Right lung (tissue), 5 donors: ENCODE results near the gene DCLK1. TPM values are rescaled to one million over a fixed set of nuclear protein-coding genes. Genes with fewer than 3 reads are reported as not detected.

Experiments
- DNase-seq, 2 donors: peaks; one replicate each; pipeline ENCODE4 v3.0.0-alpha.2; 2013
- polyA plus RNA-seq, 5 donors: library from polyadenylated mRNA; unstranded; fragments of 120-200 nt; gene quantifications; one replicate each; pipeline versions ENCODE4 v1.2.1 to v1.2.3, GENCODE V29; 2013; ENCODE audit warnings: inconsistent platforms in 1 of 5, low replicate concordance in 1 of 5; ENCODE audit not compliant: insufficient read length in 5 of 5, insufficient read depth in 1 of 5

The DCLK1 gene
- polyA plus RNA-seq, 5 donors: 10.0 to 13.2 (median 11.2) TPM

DNA sequence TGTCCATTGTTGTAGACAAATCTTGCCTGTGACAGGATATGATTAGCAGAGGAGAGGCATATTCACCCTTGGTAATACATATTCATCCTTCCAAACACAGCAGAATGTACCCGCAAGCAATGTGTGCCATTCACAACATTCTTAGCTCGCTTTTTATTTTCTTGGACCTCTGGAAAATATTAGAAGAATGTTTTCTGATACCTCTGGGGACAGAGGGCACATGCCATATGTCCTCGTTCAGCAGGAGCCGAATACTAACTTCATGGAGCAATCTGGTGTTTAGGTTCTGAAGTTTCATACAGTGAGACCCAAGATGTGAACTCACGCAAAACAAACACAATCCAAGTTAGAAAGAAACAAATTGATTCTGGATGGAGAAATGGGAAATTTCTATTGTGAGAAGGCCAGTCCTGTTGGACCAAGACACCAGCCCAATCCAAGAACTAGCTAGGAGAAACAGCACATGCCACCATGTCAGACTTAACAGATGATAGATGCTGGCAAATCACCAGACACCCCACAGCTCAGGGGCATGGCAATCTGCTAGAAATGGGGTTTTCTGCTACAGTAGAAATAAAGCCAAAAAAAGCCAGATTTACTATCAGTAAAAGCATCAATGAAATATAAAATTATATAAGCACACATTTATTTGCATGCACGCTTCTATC is 297.4 kb downstream of the DCLK1 start:
- no peak for DNase-seq

DNA sequence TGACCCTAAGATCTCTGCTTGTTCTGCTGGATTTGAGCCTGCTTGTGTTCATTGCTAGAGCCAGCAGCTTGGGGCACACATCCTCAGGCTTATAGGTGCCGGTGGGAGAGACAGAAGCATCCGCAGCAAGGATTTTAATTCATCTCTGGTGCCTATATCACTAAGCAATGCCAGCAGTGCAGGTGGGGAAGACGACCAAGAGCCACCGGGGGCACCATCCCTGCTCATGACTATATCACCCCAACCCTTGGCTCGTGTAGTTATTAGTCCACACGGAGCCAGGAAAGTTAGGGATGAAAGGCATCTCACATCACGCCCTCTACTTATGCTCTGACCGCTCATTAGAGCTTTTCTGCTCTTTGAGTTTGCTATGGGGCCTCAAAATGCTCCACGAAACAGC is 298.2 kb downstream of the DCLK1 start:
- no peak for DNase-seq

- DNase-seq: no peak
Observed at GRCh38 chr13:35832551-35832950, 298.6 kb downstream of the DCLK1 start.

DNA sequence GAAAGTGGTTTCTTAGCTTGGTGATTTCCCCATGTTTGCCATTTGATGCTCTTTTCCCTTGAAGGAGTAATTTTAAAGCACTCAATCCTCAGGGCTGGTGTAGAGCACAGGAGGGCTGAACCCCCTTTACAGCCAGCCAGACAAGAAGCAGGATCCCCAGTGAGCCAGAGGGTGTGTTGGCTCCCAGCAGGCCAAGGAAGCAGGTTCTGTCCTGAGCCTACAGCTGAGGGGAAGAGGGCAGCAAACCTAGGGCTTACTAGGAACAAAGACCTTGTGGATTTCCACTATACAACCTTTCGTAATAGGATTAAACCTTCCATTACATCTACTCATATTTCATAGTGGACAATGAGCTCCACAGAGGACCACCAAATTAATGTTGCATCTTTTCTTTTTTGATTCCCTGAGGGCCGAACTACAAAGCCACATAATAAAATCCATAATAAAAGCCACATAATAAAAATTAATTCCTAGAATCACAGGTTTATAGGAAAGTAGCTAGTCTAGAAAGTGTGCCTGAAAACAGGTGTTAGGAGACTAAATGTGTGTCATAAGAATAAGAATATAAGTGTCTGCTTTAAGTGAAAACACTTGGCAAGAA is 300.2 kb downstream of the DCLK1 start:
- no peak for DNase-seq

DNA sequence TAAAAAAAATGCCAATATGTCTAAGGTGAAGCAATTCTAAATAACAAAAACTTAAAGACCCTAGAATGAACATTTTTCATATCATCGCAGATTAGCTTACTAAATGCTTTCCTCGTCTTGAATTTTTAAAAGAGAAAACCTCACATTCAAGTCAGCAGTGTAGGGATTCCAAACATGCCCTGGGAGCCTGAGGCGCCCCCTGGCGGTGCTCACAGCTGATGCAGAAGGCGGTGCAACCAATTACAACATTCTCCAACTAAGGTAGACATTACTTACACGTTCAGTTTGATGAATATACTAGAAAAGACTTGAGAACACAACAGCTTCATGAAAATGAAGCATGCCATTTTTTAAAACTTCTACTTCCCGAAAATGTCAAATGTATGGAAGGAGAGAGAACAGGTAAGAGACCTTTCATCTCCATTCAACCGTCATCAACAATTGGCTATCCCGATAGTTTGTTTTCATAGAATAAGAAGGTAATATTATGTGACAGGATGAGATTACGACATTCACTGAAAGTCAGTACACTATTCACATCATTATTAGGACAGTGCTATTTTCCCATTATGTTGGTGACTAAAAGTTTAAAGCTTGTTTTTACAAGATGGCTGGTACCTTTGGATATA is 304.4 kb downstream of the DCLK1 start:
- DNase-seq: no peak

GRCh38 chr13:35824825-35825224 is 306.4 kb downstream of the DCLK1 start:
- DNase-seq: no peak

- no peak for DNase-seq
Observed at GRCh38 chr13:35824395-35824794, 306.8 kb downstream of the DCLK1 start.

GRCh38 chr13:35822666-35823065 is 308.5 kb downstream of the DCLK1 start:
- DNase-seq: no peak

GRCh38 chr13:35818633-35819067 is 312.5 kb downstream of the DCLK1 start:
- DNase-seq: peak in 1 of 2 donors; percentile 33

GRCh38 chr13:35817642-35818607 is 313.3 kb downstream of the DCLK1 start:
- DNase-seq: no peak

DNA sequence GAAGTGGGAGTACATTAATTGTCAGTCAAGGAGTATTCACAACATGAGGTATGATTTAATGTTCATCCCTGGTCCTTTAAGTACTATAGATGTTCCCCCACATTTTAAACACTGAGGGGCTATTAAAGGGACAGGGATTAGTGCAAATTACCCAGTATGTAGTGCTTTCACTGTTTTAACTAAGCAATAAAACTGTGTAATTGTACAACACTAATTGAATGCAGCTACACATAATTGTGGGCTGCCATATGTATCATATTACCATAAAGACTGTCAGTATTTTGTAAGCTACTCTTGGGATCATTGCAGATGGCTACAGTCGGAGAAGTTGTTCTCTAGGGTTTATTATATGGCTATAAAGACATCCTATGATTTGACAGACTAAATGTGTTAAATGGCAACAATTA is 316.6 kb downstream of the DCLK1 start:
- DNase-seq: no peak

- no peak for DNase-seq
Observed at GRCh38 chr13:35812736-35813135, 318.4 kb downstream of the DCLK1 start.

GRCh38 chr13:35810321-35810720 is 320.9 kb downstream of the DCLK1 start:
- DNase-seq: no peak

- no peak for DNase-seq
Observed at GRCh38 chr13:35808846-35809245, 322.3 kb downstream of the DCLK1 start.

DNA sequence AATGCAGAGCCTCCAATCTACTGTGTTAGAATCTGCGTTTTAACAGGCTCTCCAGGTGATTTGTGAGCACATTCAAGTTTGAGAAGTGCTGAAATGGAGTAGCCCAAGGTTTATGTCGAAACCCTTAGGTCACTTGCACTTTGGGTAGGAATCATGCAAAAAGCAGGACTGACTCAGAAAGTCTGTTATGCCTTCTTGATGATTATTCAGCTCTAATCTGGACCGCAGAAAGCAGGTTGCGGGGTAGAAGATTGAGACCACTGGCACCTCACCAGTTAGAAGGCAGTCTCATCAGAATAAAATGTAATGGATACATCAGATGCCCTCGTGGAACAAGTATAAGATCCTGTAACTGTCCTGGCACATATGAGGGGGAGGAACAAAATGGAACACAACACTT is 326.3 kb downstream of the DCLK1 start:
- DNase-seq: no peak

DNA sequence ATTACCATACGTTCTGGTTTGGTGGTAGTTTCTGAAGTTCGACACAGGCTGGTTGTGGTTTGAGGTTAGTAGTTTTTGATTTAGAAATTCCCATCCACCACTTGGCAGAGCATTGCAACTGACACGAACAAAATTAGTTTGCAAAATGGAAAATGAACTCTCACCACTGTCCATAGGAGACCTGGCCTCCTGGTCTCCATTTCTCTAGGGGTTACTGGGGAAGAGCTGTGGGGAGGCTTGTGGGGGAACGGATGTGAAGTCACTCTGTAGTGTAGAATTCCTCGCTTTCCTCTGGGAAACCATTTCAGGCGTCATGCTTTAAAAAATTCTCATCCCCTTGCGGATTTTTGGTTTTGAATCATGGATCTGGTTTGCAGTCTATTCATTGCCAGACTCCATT is 333.2 kb downstream of the DCLK1 start:
- no peak for DNase-seq

DNA sequence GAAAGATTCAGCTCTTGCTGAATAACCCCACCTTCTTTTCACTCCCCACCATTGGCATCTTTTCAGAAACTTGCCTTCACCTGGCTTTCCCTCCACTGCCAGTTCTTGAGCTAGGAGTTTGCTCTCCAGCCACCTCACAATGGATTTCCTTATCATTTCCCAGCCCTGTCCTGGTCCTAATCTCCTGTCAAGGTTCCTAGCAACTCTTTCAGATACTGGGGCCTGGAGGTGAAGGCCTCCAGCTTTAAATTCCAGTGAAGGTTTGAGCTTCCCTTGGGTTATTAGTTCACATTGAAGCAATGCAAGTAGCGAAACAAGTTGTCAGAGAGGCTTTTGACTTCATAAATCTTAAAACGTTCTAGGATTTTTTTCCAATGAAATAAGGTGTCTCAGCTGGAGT is 333.9 kb downstream of the DCLK1 start:
- DNase-seq: no peak

DNA sequence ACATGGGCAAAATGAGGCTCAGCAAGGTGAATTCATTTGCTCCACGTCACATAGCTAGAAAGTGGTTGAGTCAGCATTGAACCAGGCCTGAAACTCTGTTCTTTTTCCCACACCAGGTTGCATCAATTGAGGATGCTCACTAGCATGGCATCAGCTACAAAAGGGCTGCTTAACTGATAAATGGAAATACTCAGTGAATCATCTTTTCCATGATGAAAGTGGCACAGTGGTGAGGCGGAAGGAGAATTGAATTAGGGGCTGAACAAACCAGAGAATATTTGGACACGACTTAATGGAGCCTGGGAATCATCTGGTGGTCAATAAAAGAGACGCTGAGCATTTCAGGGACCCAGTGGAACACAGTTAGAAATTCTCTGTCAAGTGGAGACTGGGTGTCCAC is 334.6 kb downstream of the DCLK1 start:
- no peak for DNase-seq

GRCh38 chr13:35794734-35795389 is 336.3 kb downstream of the DCLK1 start:
- no peak for DNase-seq

- no peak for DNase-seq
Observed at GRCh38 chr13:35793823-35794222, 337.4 kb downstream of the DCLK1 start.

DNA sequence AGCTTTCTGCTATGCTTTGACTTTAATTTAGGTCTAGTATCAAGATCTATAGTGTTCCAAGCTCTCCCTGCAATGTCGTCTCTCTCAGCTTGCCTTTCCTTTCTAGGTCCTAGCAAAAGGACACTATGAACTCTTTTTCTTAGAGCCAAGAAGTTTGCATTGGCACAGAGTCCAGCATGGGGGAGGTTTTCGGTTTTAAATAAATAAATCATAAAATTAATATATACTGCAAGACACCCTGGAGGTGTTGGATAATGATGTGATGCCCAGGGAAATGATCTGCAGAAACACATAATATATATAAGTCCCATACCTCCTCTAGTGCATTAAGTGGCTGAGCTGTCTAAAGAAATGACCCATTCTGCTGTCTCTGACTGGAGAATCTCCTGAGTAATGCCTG is 338.3 kb downstream of the DCLK1 start:
- no peak for DNase-seq

DNA sequence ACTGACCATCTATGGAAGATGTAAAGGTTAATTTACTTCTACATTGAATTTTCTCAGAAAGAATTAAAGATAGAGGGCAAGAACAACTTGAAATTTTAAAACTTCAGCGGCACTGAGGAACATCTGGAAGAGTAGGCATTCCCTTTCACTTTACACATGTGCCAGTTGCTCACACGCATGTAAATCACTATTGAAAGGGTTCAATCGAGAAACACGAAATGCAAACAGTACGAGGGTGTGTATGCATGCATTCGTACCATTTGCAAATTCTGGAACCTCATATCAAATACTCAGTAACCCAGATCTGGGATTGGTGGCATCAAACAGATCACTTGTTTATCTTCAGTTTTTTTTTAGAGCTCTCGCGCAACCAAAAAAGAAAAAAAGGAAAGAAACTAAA is 339.2 kb downstream of the DCLK1 start:
- no peak for DNase-seq
